ACC112 (cell line): ENCODE data around the gene DIAPH3.

Source experiments
- H2AFZ ChIP-seq: fragments of 200-600 bp; sonication (generic); one replicate; pipeline ENCODE4 v1.6.0; 2017; ENCODE audit warnings: antibody characterized with exemption, low read length; ENCODE audit not compliant: unreplicated experiment
- H3K27ac ChIP-seq: fragments of 200-600 bp; sonication (generic); 2 replicates; pipeline ENCODE4 v1.5.1; 2014; ENCODE audit warnings: low read depth, mild to moderate bottlenecking, antibody characterized with exemption, low read length, moderate library complexity
- H3K27me3 ChIP-seq: fragments of 200-600 bp; sonication (generic); 2 replicates; pipeline ENCODE4 v1.6.1; 2014; ENCODE audit warnings: mild to moderate bottlenecking, antibody characterized with exemption, low read length, moderate library complexity, mixed read lengths; ENCODE audit not compliant: insufficient read depth
- H3K36me3 ChIP-seq: fragments of 200-600 bp; sonication (generic); 2 replicates; pipeline ENCODE4 v1.6.1; 2016; ENCODE audit warnings: mild to moderate bottlenecking, antibody characterized with exemption, low read length, moderate library complexity, mixed read lengths; ENCODE audit not compliant: insufficient read depth
- H3K4me1 ChIP-seq: fragments of 200-600 bp; sonication (generic); one replicate; pipeline ENCODE4 v1.6.1; 2016; ENCODE audit warnings: low read length, mixed read lengths; ENCODE audit not compliant: insufficient read depth, unreplicated experiment, control insufficient read depth
- H3K4me3 ChIP-seq: fragments of 200-600 bp; sonication (generic); 2 replicates; pipeline ENCODE4 v1.5.1; 2014; ENCODE audit warnings: mild to moderate bottlenecking, low read depth, low read length
- H3K79me2 ChIP-seq: fragments of 200-600 bp; sonication (generic); one replicate; pipeline ENCODE4 v1.6.0; 2016; ENCODE audit warnings: low read length; ENCODE audit not compliant: control insufficient read depth, unreplicated experiment, insufficient read depth

DIAPH3 gene

GRCh38 chr13:59846845-59847620 is 316.7 kb downstream of the DIAPH3 start:
- Histone ChIP-seq H3K27ac (no peak overlapping the region), H3K79me2 (no peaks in the 10 kb centered on the region), H3K27me3 (no peaks in the 10 kb centered on the region), H2AFZ (no peak overlapping the region), H3K4me3 (no peak overlapping the region), H3K36me3 (no peaks in the 10 kb centered on the region), H3K4me1 (no peaks in the 10 kb centered on the region)

- Histone ChIP-seq H3K79me2 (no peaks in the 10 kb centered on the region), H3K36me3 (no peaks in the 10 kb centered on the region), H3K4me1 (no peaks in the 10 kb centered on the region), H3K27me3 (no peaks in the 10 kb centered on the region), H3K27ac (no peak overlapping the region), H3K4me3 (no peak overlapping the region), H2AFZ (no peak overlapping the region)
Observed at GRCh38 chr13:59843040-59843439, 320.7 kb downstream of the DIAPH3 start.

- H3K27ac ChIP-seq = no peak overlapping the region
- H3K4me3 ChIP-seq = no peak overlapping the region
- H3K27me3 ChIP-seq = no peaks in the 10 kb centered on the region
- no peak overlapping the region for H2AFZ ChIP-seq
- H3K79me2 ChIP-seq = no peaks in the 10 kb centered on the region
- no peaks in the 10 kb centered on the region for H3K36me3 ChIP-seq
- no peaks in the 10 kb centered on the region for H3K4me1 ChIP-seq
Observed at GRCh38 chr13:59842507-59842906, 321.2 kb downstream of the DIAPH3 start.

GRCh38 chr13:59839186-59839585 is 324.5 kb downstream of the DIAPH3 start:
- Histone ChIP-seq H3K79me2 (no peaks in the 10 kb centered on the region), H3K4me3 (no peak overlapping the region), H3K27ac (no peak overlapping the region), H2AFZ (no peak overlapping the region), H3K27me3 (no peaks in the 10 kb centered on the region), H3K4me1 (no peaks in the 10 kb centered on the region), H3K36me3 (no peaks in the 10 kb centered on the region)

GRCh38 chr13:59837101-59837500 is 326.6 kb downstream of the DIAPH3 start:
- H3K4me1 ChIP-seq = no peaks in the 10 kb centered on the region
- no peaks in the 10 kb centered on the region for H3K27me3 ChIP-seq
- H3K36me3 ChIP-seq = no peaks in the 10 kb centered on the region
- H3K79me2 ChIP-seq = no peaks in the 10 kb centered on the region
- no peak overlapping the region for H2AFZ ChIP-seq
- H3K27ac ChIP-seq = no peak overlapping the region
- no peak overlapping the region for H3K4me3 ChIP-seq

- no peaks in the 10 kb centered on the region for H3K27me3 ChIP-seq
- no peak overlapping the region for H3K4me3 ChIP-seq
- no peaks in the 10 kb centered on the region for H3K4me1 ChIP-seq
- no peaks in the 10 kb centered on the region for H3K36me3 ChIP-seq
- no peak overlapping the region for H3K27ac ChIP-seq
- H3K79me2 ChIP-seq = no peaks in the 10 kb centered on the region
- H2AFZ ChIP-seq = no peak overlapping the region
Observed at GRCh38 chr13:59835569-59835968, 328.2 kb downstream of the DIAPH3 start.

GRCh38 chr13:59834801-59835200 is 328.9 kb downstream of the DIAPH3 start:
- Histone ChIP-seq H3K27ac (no peak overlapping the region), H3K4me1 (no peaks in the 10 kb centered on the region), H3K27me3 (no peaks in the 10 kb centered on the region), H3K36me3 (no peaks in the 10 kb centered on the region), H3K4me3 (no peak overlapping the region), H2AFZ (no peak overlapping the region), H3K79me2 (no peaks in the 10 kb centered on the region)

- no peak overlapping the region for H3K4me3 ChIP-seq
- no peaks in the 10 kb centered on the region for H3K27me3 ChIP-seq
- H2AFZ ChIP-seq = no peak overlapping the region
- peaks cover 6% of the 10 kb centered on the region; the same call in 1 of the 2 replicates for H3K36me3 ChIP-seq
- no peaks in the 10 kb centered on the region for H3K79me2 ChIP-seq
- H3K27ac ChIP-seq = no peak overlapping the region
- no peaks in the 10 kb centered on the region for H3K4me1 ChIP-seq
Observed at GRCh38 chr13:59829690-59830089, 334.0 kb downstream of the DIAPH3 start.

- peaks cover 14% of the 10 kb centered on the region for H3K4me1 ChIP-seq
- no peak overlapping the region; the same call in 1 of the 2 replicates for H3K4me3 ChIP-seq
- peak overlapping the region; percentile 47 for H2AFZ ChIP-seq
- no peaks in the 10 kb centered on the region for H3K79me2 ChIP-seq
- peaks cover 9% of the 10 kb centered on the region for H3K36me3 ChIP-seq
- peak overlapping the region; percentile 57 for H3K27ac ChIP-seq
- H3K27me3 ChIP-seq = no peaks in the 10 kb centered on the region
Observed at GRCh38 chr13:59823486-59823885, 340.2 kb downstream of the DIAPH3 start.

- Histone ChIP-seq H3K79me2 (no peaks in the 10 kb centered on the region), H2AFZ (peak overlapping the region; percentile 6), H3K4me3 (no peak overlapping the region), H3K36me3 (no peaks in the 10 kb centered on the region), H3K27me3 (no peaks in the 10 kb centered on the region), H3K4me1 (no peaks in the 10 kb centered on the region), H3K27ac (no peak overlapping the region)
Observed at GRCh38 chr13:59809564-59809963, 354.2 kb downstream of the DIAPH3 start.

- Histone ChIP-seq H3K36me3 (no peaks in the 10 kb centered on the region; the same call in 1 of the 2 replicates), H3K27ac (no peak overlapping the region)
Observed at GRCh38 chr13:59806801-59807200, 356.9 kb downstream of the DIAPH3 start.

More at GRCh38 chr13:59806801-59807200, 356.9 kb downstream of the DIAPH3 start:
- Histone ChIP-seq H2AFZ (no peak overlapping the region), H3K79me2 (no peaks in the 10 kb centered on the region), H3K27me3 (no peaks in the 10 kb centered on the region), H3K4me1 (no peaks in the 10 kb centered on the region), H3K4me3 (no peak overlapping the region)
